GM20000 (cell line): ENCODE measurements around the gene XPNPEP2.

Experiments
- DNase-seq: peaks from one replicate; pipeline ENCODE4 v3.0.0; 2012; ENCODE audit warnings: low spot score
- TF ChIP-seq, protein P1 (sequence below): IDR thresholded peaks from 2 replicates; pipeline ENCODE4 v1.5.1; 2012; ENCODE audit warnings: mild to moderate bottlenecking, control low read depth; ENCODE audit errors: extremely low read depth, missing control alignments

Gene XPNPEP2

GRCh38 chrX:129749069-129749468 is 10.3 kb downstream of the XPNPEP2 start:
- DNase-seq: no peak
- TF ChIP-seq, protein P1, sequence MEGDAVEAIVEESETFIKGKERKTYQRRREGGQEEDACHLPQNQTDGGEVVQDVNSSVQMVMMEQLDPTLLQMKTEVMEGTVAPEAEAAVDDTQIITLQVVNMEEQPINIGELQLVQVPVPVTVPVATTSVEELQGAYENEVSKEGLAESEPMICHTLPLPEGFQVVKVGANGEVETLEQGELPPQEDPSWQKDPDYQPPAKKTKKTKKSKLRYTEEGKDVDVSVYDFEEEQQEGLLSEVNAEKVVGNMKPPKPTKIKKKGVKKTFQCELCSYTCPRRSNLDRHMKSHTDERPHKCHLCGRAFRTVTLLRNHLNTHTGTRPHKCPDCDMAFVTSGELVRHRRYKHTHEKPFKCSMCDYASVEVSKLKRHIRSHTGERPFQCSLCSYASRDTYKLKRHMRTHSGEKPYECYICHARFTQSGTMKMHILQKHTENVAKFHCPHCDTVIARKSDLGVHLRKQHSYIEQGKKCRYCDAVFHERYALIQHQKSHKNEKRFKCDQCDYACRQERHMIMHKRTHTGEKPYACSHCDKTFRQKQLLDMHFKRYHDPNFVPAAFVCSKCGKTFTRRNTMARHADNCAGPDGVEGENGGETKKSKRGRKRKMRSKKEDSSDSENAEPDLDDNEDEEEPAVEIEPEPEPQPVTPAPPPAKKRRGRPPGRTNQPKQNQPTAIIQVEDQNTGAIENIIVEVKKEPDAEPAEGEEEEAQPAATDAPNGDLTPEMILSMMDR: no peak

GRCh38 chrX:129750971-129751370 is 12.2 kb downstream of the XPNPEP2 start:
- no peak for DNase-seq
- TF ChIP-seq, protein P1: no peak

GRCh38 chrX:129754056-129755024 is 15.6 kb downstream of the XPNPEP2 start:
- TF ChIP-seq, protein P1: no peak
- no peak for DNase-seq

DNA sequence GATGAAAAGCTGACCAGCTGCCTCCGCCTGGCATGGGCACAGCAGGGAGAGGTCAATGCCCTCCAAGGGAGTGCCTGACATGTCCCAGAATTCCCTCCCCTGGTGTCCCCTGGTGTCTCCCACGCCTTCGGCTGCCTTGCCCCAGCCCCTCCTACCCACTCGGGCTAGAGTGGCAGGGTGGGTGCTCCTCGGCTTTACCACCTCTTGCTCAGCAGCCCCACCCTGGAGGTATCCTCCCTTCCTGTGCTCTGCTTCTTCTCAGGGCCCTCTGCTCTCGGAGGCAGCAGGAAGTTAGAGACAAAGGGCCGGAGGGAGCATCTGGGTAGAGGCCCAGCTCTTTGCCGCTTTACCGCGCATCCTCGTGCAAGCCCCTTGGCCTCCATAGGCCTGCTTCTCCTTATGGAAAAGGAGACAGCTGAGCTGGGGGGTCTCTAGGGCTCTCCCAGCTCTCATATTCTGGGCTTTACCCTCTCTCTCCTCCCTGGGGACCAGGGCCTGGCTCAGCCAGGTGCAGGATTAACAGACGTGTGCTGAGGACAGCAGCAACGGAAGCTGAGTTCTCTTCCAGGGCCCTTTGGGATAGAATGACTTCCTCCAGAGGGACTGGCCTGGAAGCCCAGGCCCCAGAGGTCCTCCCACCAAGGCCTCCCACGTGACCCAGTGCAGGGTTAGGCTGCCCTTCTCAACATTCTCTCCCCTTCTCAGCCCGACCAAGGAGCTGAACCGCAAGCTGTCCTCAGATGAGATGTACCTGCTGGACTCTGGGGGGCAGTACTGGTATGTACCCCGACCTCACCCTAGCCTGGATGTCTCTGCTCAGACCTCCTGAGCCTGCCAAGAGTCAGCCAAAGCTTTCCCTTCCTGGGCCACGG is 17.2 kb downstream of the XPNPEP2 start:
- no peak for DNase-seq
- TF ChIP-seq, protein P1: no peak

- DNase-seq: no peak
- TF ChIP-seq, protein P1: no peak
Measured at GRCh38 chrX:129759576-129760061, 20.8 kb downstream of the XPNPEP2 start.

GRCh38 chrX:129760155-129760554 is 21.4 kb downstream of the XPNPEP2 start:
- no peak for DNase-seq
- TF ChIP-seq, protein P1: no peak
